Naive B cell (primary cell): ENCODE results near the gene MLIP. TPM values are rescaled to one million over a fixed set of nuclear protein-coding genes. Genes with fewer than 3 reads are reported as not detected.

Experiments
- ATAC-seq, 2 donors: fragments of 150-1000 bp; cut with Tn5 transposase; 2 replicates each; pipeline ENCODE4 v1.10.0; 2021; ENCODE audit warnings: low read depth in 2 of 2, mild to moderate bottlenecking in 2 of 2, moderate library complexity in 2 of 2
- DNase-seq: peaks from one replicate; pipeline ENCODE4 v3.0.0; 2022
- H3K27ac Mint-ChIP-seq, 6 donors: one replicate each; pipeline ENCODE4 v1.8.0; 2020 to 2022; ENCODE audit warnings: mild to moderate bottlenecking in 6 of 6, mixed read lengths in 6 of 6, moderate library complexity in 5 of 6, inconsistent platforms in 2 of 6
- H3K27me3 Mint-ChIP-seq, 3 donors: one replicate each; pipeline ENCODE4 v1.8.0; 2021 to 2022; ENCODE audit warnings: mixed read lengths in 3 of 3, mild to moderate bottlenecking in 1 of 3
- H3K36me3 Mint-ChIP-seq, 2 donors: one replicate each; pipeline ENCODE4 v1.8.0; 2020 to 2022; ENCODE audit warnings: mixed read lengths in 2 of 2, inconsistent platforms in 1 of 2, mild to moderate bottlenecking in 1 of 2
- H3K4me1 Mint-ChIP-seq, 3 donors: one replicate each; pipeline ENCODE4 v1.8.0; 2020 to 2022; ENCODE audit warnings: mixed read lengths in 3 of 3, inconsistent platforms in 1 of 3, mild to moderate bottlenecking in 1 of 3, moderate library complexity in 1 of 3
- H3K4me3 Mint-ChIP-seq, 8 donors: one replicate each; pipeline ENCODE4 v1.8.0; 2020 to 2022; ENCODE audit warnings: mild to moderate bottlenecking in 8 of 8, mixed read lengths in 8 of 8, moderate library complexity in 8 of 8, inconsistent platforms in 2 of 8
- H3K9me3 Mint-ChIP-seq, 7 donors: one replicate each; pipeline ENCODE4 v1.8.0; 2020 to 2022; ENCODE audit warnings: mixed read lengths in 7 of 7, mild to moderate bottlenecking in 5 of 7, inconsistent platforms in 2 of 7, moderate library complexity in 1 of 7
- polyA plus RNA-seq, 6 donors: library from polyadenylated mRNA; unstranded; fragments of 300-500 nt; fragmentation: Illumina TruSeq; gene quantifications; one replicate each; pipeline ENCODE4 v1.2.3, GENCODE V29; 2021; ENCODE audit warnings: low read depth in 6 of 6

Gene MLIP
- polyA plus RNA-seq, 6 donors from 2014 or later, result not detected

DNA sequence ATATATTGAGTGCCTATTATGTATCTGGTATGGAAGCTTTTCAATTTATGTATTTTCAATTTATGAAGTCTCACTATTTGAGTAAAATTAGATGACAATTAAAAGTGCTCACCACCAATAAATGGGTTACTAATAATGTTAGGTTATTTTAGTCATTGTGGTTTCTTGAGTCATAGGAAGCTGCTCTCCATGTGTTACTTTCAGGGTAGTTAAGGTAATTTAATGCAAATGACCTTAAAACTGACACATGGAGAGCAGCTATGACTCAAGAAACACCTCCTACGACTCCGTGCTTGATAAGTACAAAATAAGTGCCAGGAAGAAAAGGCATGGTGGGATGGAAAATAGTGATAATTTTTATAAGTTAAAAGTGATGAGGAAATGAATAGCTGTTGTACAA is 180.5 kb downstream of the MLIP start:
- no peaks in the 10 kb centered on the region for H3K4me1 Mint-ChIP-seq
- H3K27ac Mint-ChIP-seq, result no peak overlapping the region
- no peak overlapping the region for H3K4me3 Mint-ChIP-seq
- DNase-seq, result no peak
- no peaks in the 10 kb centered on the region for H3K27me3 Mint-ChIP-seq
- peaks cover 0 to 9% (median 3%) of the 10 kb centered on the region in 7 donors for H3K9me3 Mint-ChIP-seq
- no peak for ATAC-seq
- H3K36me3 Mint-ChIP-seq, result peaks cover 0 to 5% of the 10 kb centered on the region in 2 donors

- Mint-ChIP-seq H3K27ac (no peak overlapping the region), H3K36me3 (peaks cover 0 to 5% of the 10 kb centered on the region in 2 donors), H3K27me3 (no peaks in the 10 kb centered on the region), H3K4me1 (no peaks in the 10 kb centered on the region), H3K9me3 (peaks cover 0 to 6% (median 3%) of the 10 kb centered on the region in 7 donors), H3K4me3 (peak overlapping the region in 1 of 8 donors; percentile 25)
- no peak for DNase-seq
- no peak for ATAC-seq
Measured at GRCh38 chr6:54294965-54295532, 183.8 kb downstream of the MLIP start.

DNA sequence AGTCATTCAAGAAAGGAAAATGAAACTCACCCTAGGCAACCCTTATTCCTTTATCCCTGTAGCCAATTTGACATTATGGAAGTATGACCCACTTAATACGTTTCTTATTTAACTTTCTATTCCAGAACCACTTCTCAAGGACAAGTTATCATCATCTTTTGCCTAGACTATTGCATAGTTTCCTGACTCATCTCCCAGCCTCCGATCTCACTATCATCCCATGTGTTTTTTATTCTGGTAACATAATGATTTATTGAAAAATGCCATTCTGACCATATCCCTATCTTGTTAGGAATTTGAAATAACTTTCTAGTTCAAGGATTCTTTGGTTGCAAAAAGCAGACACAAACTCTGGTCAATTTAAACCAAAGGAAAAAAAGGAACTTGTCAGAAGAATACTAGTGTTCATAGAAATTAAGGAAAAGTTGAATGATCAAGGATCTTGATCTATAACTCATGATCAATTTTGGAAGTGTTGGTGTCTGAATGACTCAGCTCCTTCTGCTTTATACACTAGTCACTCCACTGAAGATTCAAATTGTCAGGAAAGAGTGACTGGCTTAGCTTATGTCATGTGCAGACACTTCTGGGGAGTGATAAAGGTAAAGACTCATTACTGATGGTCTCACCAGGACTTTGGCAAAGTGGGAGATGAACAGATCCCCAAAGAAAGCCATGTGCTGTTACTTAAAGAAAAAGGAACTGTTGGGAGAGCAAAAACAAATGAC is 188.5 kb downstream of the MLIP start:
- Mint-ChIP-seq H3K27me3 (no peaks in the 10 kb centered on the region), H3K4me3 (no peak overlapping the region), H3K27ac (no peak overlapping the region), H3K9me3 (peaks cover 0 to 6% (median 3%) of the 10 kb centered on the region in 7 donors), H3K4me1 (no peaks in the 10 kb centered on the region), H3K36me3 (peaks cover 0 to 5% of the 10 kb centered on the region in 2 donors)
- no peak for ATAC-seq
- DNase-seq, result no peak

- ATAC-seq (no peak), DNase-seq (no peak)
- Mint-ChIP-seq H3K4me1 (no peaks in the 10 kb centered on the region), H3K9me3 (peaks cover 0 to 3% (median 0%) of the 10 kb centered on the region in 7 donors), H3K27me3 (no peaks in the 10 kb centered on the region), H3K27ac (no peak overlapping the region), H3K4me3 (no peak overlapping the region), H3K36me3 (no peaks in the 10 kb centered on the region)
Measured at GRCh38 chr6:54301770-54302169, 190.5 kb downstream of the MLIP start.

DNA sequence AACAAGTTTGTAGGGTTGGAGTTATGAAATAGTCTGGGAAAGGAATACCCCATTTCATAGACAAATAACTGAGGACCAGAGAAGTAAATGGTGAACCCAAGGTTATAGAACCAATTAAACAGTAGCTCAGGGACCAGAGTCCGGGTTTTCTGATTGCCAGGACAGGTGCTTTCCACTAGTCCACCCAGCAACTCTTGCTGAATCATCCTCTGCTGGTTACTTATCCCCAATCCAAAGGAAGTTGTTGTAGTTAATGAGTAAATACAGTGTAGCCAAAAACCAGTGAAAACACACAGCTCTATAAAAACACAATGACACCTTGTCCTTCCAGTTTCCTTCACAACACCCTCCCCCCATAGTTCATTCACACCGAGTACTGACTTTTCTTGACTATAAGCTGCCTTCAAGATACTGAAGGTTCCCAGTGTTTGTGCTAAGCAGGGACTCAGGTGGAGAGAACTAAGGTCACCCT is 196.2 kb downstream of the MLIP start:
- peaks cover 0 to 14% (median 0%) of the 10 kb centered on the region in 7 donors for H3K9me3 Mint-ChIP-seq
- H3K36me3 Mint-ChIP-seq, result peaks cover 0 to 8% of the 10 kb centered on the region in 2 donors
- DNase-seq (no peak), ATAC-seq (no peak)
- no peaks in the 10 kb centered on the region for H3K27me3 Mint-ChIP-seq
- no peaks in the 10 kb centered on the region for H3K4me1 Mint-ChIP-seq
- H3K4me3 Mint-ChIP-seq, result no peak overlapping the region
- no peak overlapping the region for H3K27ac Mint-ChIP-seq

DNA sequence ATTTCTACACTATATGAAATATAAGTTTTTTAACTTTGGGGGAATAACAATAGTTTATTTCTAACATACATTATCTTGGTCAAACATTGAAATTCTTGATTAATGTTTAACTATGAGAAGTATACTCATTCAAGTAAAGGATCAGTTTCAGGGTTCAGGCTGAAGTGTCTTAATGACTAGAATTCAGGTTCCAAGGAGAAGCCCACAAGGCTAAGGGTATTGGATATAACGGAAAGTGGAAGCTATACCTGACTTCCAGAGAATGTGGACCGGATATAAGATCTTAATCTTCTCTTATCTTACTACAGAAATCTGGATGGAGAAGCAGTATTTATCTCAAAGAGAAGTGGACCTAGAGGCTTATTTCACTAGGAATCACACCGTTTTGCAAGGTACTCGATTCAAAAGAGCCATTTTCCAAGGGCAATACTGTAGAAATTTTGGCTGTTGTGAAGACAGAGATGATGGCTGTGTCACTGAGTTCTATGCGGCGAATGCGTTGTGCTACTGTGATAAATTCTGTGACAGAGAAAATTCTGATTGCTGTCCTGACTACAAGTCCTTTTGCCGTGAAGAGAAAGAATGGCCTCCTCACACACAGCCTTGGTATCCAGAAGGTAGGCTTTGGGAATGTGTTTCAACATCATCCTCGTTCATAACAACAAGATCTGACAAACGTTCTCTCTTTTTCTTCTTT is 197.2 kb downstream of the MLIP start, which contains the start of gene TINAG:
TINAG (plus strand) TSS at position 153 of the 697 bp plus-strand sequence; CDS start at position 263, 110 bp downstream.
- no peak for ATAC-seq
- Mint-ChIP-seq H3K27me3 (no peaks in the 10 kb centered on the region), H3K4me3 (no peak within 1 kb of the TSS), H3K9me3 (peaks cover 0 to 14% (median 0%) of the 10 kb centered on the region in 7 donors), H3K27ac (no peak within 1 kb of the TSS), H3K4me1 (no peaks in the 10 kb centered on the region), H3K36me3 (peaks cover 0 to 8% of the 10 kb centered on the region in 2 donors)
- DNase-seq, result no peak

DNA sequence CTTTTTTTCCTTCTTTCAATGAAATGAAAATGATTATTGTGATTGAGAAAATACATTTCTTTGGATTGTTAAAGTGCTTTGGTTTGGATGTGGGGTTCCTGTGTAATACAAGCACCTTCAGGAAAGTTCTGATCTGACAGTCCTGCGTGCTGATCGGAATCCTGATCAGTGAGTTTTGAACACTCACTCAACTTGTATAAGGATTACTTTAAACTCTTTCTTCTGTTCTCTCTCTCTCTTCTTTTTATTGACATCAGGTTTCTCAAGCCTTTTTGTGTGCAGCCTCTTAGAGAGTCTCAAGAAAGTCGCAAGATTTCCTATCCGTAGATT is 197.7 kb downstream of the MLIP start:
- no peak overlapping the region for H3K4me3 Mint-ChIP-seq
- H3K27ac Mint-ChIP-seq, result no peak overlapping the region
- DNase-seq (no peak), ATAC-seq (no peak)
- H3K9me3 Mint-ChIP-seq, result peaks cover 0 to 14% (median 0%) of the 10 kb centered on the region in 7 donors
- no peaks in the 10 kb centered on the region for H3K27me3 Mint-ChIP-seq
- H3K4me1 Mint-ChIP-seq, result no peaks in the 10 kb centered on the region
- H3K36me3 Mint-ChIP-seq, result peaks cover 0 to 8% of the 10 kb centered on the region in 2 donors

- no peaks in the 10 kb centered on the region for H3K27me3 Mint-ChIP-seq
Measured at GRCh38 chr6:54310377-54311152, 199.3 kb downstream of the MLIP start.

DNA sequence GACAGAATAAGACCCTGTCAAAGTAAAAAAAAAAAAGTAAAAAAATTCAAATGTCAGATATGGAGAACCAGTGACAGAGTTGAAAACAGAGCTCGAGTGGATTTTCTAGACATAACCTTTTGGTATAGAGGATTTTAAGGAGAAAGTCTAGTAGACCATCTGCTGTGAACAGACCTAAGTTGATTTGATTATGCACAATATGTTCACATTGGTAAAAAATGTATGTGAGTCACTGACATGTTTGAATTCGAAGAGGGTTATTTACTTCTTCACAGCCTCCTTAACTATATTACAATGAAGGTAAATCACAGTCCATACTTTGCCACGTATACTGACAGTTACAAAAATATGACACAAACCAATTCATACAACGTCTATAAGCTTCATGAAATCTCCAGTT is 204.4 kb downstream of the MLIP start:
- peaks cover 0 to 7% of the 10 kb centered on the region in 2 donors for H3K36me3 Mint-ChIP-seq
- DNase-seq (no peak), ATAC-seq (no peak)
- no peak overlapping the region for H3K4me3 Mint-ChIP-seq
- no peak overlapping the region for H3K27ac Mint-ChIP-seq
- H3K4me1 Mint-ChIP-seq, result no peaks in the 10 kb centered on the region
- H3K9me3 Mint-ChIP-seq, result peaks cover 0 to 7% (median under 1%) of the 10 kb centered on the region in 7 donors
- no peaks in the 10 kb centered on the region for H3K27me3 Mint-ChIP-seq

More at GRCh38 chr6:54310377-54311152, 199.3 kb downstream of the MLIP start:
- peaks cover 0 to 8% of the 10 kb centered on the region in 2 donors for H3K36me3 Mint-ChIP-seq
- H3K27ac Mint-ChIP-seq, result no peak overlapping the region
- H3K4me1 Mint-ChIP-seq, result no peaks in the 10 kb centered on the region
- no peak overlapping the region for H3K4me3 Mint-ChIP-seq
- no peak for ATAC-seq
- peaks cover 0 to 14% (median 0%) of the 10 kb centered on the region in 7 donors for H3K9me3 Mint-ChIP-seq
- no peak for DNase-seq

Other genes starting within 250 kb of the MLIP start
- not detected for gene TINAG, start 197.0 kb downstream of the MLIP start, polyA plus RNA-seq